Inflammatory macrophage treated with lipopolysaccharide for 1 hour (primary cell): Measurements from ENCODE around the gene FBXW4.

Experiments used
- DNase-seq, 2 donors: peaks; one replicate each; pipeline ENCODE4 v3.0.0-alpha.2; 2020 to 2022

The FBXW4 gene

GRCh38 chr10:101565370-101565900, 129.5 kb downstream of the FBXW4 start:
- DNase-seq: no peak

- DNase-seq: no peak
Observed at GRCh38 chr10:101564490-101564991, 130.4 kb downstream of the FBXW4 start.

GRCh38 chr10:101563497-101564040, 131.4 kb downstream of the FBXW4 start:
- no peak for DNase-seq

- no peak for DNase-seq
Observed at GRCh38 chr10:101563007-101563406, 132.0 kb downstream of the FBXW4 start.

GRCh38 chr10:101562231-101562630, 132.7 kb downstream of the FBXW4 start:
- DNase-seq: no peak

GRCh38 chr10:101561068-101561915, 133.7 kb downstream of the FBXW4 start:
- DNase-seq: no peak
